T-cell (primary cell): ENCODE measurements around the gene MT1X. TPM values are rescaled to one million over a fixed set of nuclear protein-coding genes. Genes with fewer than 3 reads are reported as not detected.

Source experiments
- ATAC-seq, 4 experiments: fragments of 200-7000 bp in 3 of 4; fragments of 150-1000 bp in 1 of 4; cut with Tn5 transposase; replicated peaks in 1 of 4; 1 replicate in 3 of 4; 2 replicates in 1 of 4; pipeline ENCODE4 v1.10.0; 2021; ENCODE audit warnings: moderate library complexity in 3 of 4, mild to moderate bottlenecking in 2 of 4, moderate number of reproducible peaks in 1 of 4
- CTCF ChIA-PET, 2 donors: fragments of 300-600 bp; sonication (Branson Sonifier 250); formaldehyde crosslinking; loops; one replicate each; lab custom pipeline; 2022; ENCODE audit warnings: antibody characterized with exemption in 2 of 2; lab: Charles Lee
- POLR2A ChIA-PET, 2 donors: fragments of 300-600 bp; sonication (Branson Sonifier 250); formaldehyde crosslinking; loops; one replicate each; lab custom pipeline; 2022; ENCODE audit warnings: antibody characterized with exemption in 2 of 2; lab: Charles Lee
- DNase-seq, 35 experiments: peaks; one replicate each; pipeline versions ENCODE4 v3.0.0 to v3.0.0-alpha.2; 2013 to 2023
- H3K27ac ChIP-seq: one replicate; pipeline ENCODE4 v1.5.1; 2013; ENCODE audit warnings: low read length
- H3K27me3 ChIP-seq, 2 experiments: replicated peaks in 1 of 2; 1 replicate in 1 of 2; 2 replicates in 1 of 2; pipeline versions ENCODE4 v1.6.1 to v1.7.0; 2013; ENCODE audit warnings: low read length in 1 of 2, mixed read lengths in 1 of 2; ENCODE audit not compliant: control insufficient read depth in 2 of 2, insufficient read depth in 2 of 2; ENCODE audit errors: extremely low read depth in 1 of 2
- H3K36me3 ChIP-seq, 2 donors: 1 replicate in 1 of 2; 2 replicates in 1 of 2; pipeline versions ENCODE4 v1.6.1 to v1.7.0; 2013; ENCODE audit warnings: low read length in 1 of 2; ENCODE audit not compliant: control insufficient read depth in 2 of 2, insufficient read depth in 1 of 2; ENCODE audit errors: extremely low read depth in 1 of 2
- H3K4me1 ChIP-seq, 2 experiments: 1 replicate in 1 of 2; 2 replicates in 1 of 2; pipeline versions ENCODE4 v1.6.1 to v1.7.0; 2013; ENCODE audit warnings: low read length in 2 of 2, mixed read lengths in 1 of 2; ENCODE audit not compliant: insufficient read depth in 2 of 2, control insufficient read depth in 1 of 2; ENCODE audit errors: extremely low read depth in 1 of 2
- H3K4me3 ChIP-seq, 2 donors: 1 replicate in 1 of 2; 2 replicates in 1 of 2; pipeline versions ENCODE4 v1.5.1 to v1.7.0; 2013; ENCODE audit warnings: mild to moderate bottlenecking in 2 of 2, low read length in 1 of 2, moderate library complexity in 1 of 2; ENCODE audit not compliant: control insufficient read depth in 1 of 2; ENCODE audit errors: extremely low read depth in 1 of 2
- H3K9me3 ChIP-seq: 2 replicates; pipeline ENCODE4 v1.7.0; 2013
- H3K27ac Mint-ChIP-seq, 2 donors: one replicate each; pipeline ENCODE4 v1.8.0; 2020 to 2021; ENCODE audit warnings: mild to moderate bottlenecking in 2 of 2, mixed read lengths in 2 of 2
- H3K27me3 Mint-ChIP-seq, 2 donors: one replicate each; pipeline ENCODE4 v1.8.0; 2021 to 2022; ENCODE audit warnings: mixed read lengths in 2 of 2
- H3K36me3 Mint-ChIP-seq: one replicate; pipeline ENCODE4 v1.8.0; 2021; ENCODE audit warnings: mixed read lengths
- H3K4me1 Mint-ChIP-seq, 3 donors: one replicate each; pipeline ENCODE4 v1.8.0; 2020 to 2022; ENCODE audit warnings: mixed read lengths in 3 of 3, mild to moderate bottlenecking in 1 of 3
- H3K4me3 Mint-ChIP-seq, 3 donors: one replicate each; pipeline ENCODE4 v1.8.0; 2020 to 2022; ENCODE audit warnings: mild to moderate bottlenecking in 3 of 3, mixed read lengths in 3 of 3, moderate library complexity in 3 of 3
- H3K9me3 Mint-ChIP-seq, 3 donors: one replicate each; pipeline ENCODE4 v1.8.0; 2020 to 2022; ENCODE audit warnings: mixed read lengths in 3 of 3
- WGBS: methylation state at CpG from one replicate; pipeline ENCODE4 v1.1.5; 2013; ENCODE audit warnings: missing lambda C conversion rate; ENCODE audit not compliant: insufficient coverage; 5-methylcytosine and 5-hydroxymethylcytosine counted together
- total RNA-seq, 35 experiments: library from RNA in 6 of 35; stranded (reverse) in 6 of 35; fragments of 120-200 nt in 1 of 35; gene quantifications; one replicate each; pipeline versions ENCODE4 v1.2.1 to v1.2.4 and lab custom pipeline; 2013 to 2026

MT1X gene
- total RNA-seq, 5 donors from 2014 or later (not counting 1 experiment from before 2014, with no cell fraction given), result 18.7 to 30.8 (median 28.8) TPM

- Histone ChIP-seq H3K27me3 (no peaks in the 10 kb centered on the region), H3K9me3 (no peaks in the 10 kb centered on the region), H3K4me3 (peak overlapping the region; percentile 41 to 48), H3K4me1 (peaks cover 14 to 31% of the 10 kb centered on the region in 2 experiments), H3K36me3 (no peaks in the 10 kb centered on the region), H3K27ac (peak overlapping the region; percentile 63)
- 35% methylated on average over 4 of the region's 13 CpGs for WGBS
- Mint-ChIP-seq H3K9me3 (no peaks in the 10 kb centered on the region), H3K36me3 (no peaks in the 10 kb centered on the region), H3K4me1 (peaks cover 36 to 48% (median 43%) of the 10 kb centered on the region in 3 donors), H3K27me3 (no peaks in the 10 kb centered on the region), H3K4me3 (peak overlapping the region; percentile 76 to 95 (median 80)), H3K27ac (peak overlapping the region; percentile 94 to 97)
- ATAC-seq (peak; percentile 93 to 95 (median 95)), DNase-seq (peak in 33 of 35 experiments; percentile 10 to 67 (median 38))
- ChIA-PET POLR2A (interaction anchor here (0.6 to 0.7 kb wide), 2 partner anchors 70 to 312 kb away, joined by 3 read pairs; no protein-coding TSS in a partner anchor), CTCF (interaction anchor here (0.6 to 1.4 kb wide), 6 partner anchors 8 to 213 kb away, joined by 3 to 6 read pairs (median 4); no protein-coding TSS in a partner anchor)
Observed at GRCh38 chr16:56708525-56709442, 26.5 kb downstream of the MT1X start.

GRCh38 chr16:56709443-56710040 is 27.3 kb downstream of the MT1X start:
- Histone ChIP-seq H3K9me3 (no peaks in the 10 kb centered on the region), H3K27me3 (no peaks in the 10 kb centered on the region), H3K27ac (peak overlapping the region; percentile 63), H3K4me1 (peaks cover 14 to 31% of the 10 kb centered on the region in 2 experiments), H3K36me3 (no peaks in the 10 kb centered on the region), H3K4me3 (peak overlapping the region; percentile 41 to 48)
- Mint-ChIP-seq H3K4me1 (peaks cover 36 to 48% (median 43%) of the 10 kb centered on the region in 3 donors), H3K4me3 (peak overlapping the region; percentile 76 to 95 (median 80)), H3K36me3 (no peaks in the 10 kb centered on the region), H3K9me3 (no peaks in the 10 kb centered on the region), H3K27me3 (no peaks in the 10 kb centered on the region), H3K27ac (peak overlapping the region; percentile 94 to 97)
- POLR2A ChIA-PET, result interaction anchor here in 1 of 2 donors (0.7 kb wide), 1 partner anchor 69 kb away, joined by 3 read pairs; no protein-coding TSS in a partner anchor
- ATAC-seq (no peak), DNase-seq (no peak)
- no CpG with 5 or more reads among the region's 4 CpGs for WGBS
- CTCF ChIA-PET, result interaction anchor here in 1 of 2 donors (0.6 kb wide), 2 partner anchors 75 to 212 kb away, joined by 3 to 4 read pairs; no protein-coding TSS in a partner anchor

- H3K9me3 ChIP-seq, result no peaks in the 10 kb centered on the region
- CTCF ChIA-PET, result no interaction called here
- peak overlapping the region; percentile 94 to 97 for H3K27ac Mint-ChIP-seq
- H3K9me3 Mint-ChIP-seq, result no peaks in the 10 kb centered on the region
- peak overlapping the region in 1 of 2 donors; percentile 48 for H3K4me3 ChIP-seq
- peaks cover 36 to 48% (median 43%) of the 10 kb centered on the region in 3 donors for H3K4me1 Mint-ChIP-seq
- POLR2A ChIA-PET, result interaction anchor here in 1 of 2 donors (0.6 kb wide), 1 partner anchor 135 kb away, joined by 3 read pairs; no protein-coding TSS in a partner anchor
- no peaks in the 10 kb centered on the region for H3K36me3 Mint-ChIP-seq
- H3K36me3 ChIP-seq, result no peaks in the 10 kb centered on the region
- H3K4me3 Mint-ChIP-seq, result peak overlapping the region; percentile 18 to 95 (median 76)
- peak overlapping the region; percentile 63 for H3K27ac ChIP-seq
- H3K27me3 ChIP-seq, result no peaks in the 10 kb centered on the region
- no peaks in the 10 kb centered on the region for H3K27me3 Mint-ChIP-seq
- peaks cover 14 to 31% of the 10 kb centered on the region in 2 experiments for H3K4me1 ChIP-seq
- 94% methylated on average over 2 of the region's 3 CpGs for WGBS
- DNase-seq, result no peak
- ATAC-seq, result no peak
Observed at GRCh38 chr16:56710181-56710737, 28.0 kb downstream of the MT1X start.

GRCh38 chr16:56711862-56712261 is 29.6 kb downstream of the MT1X start:
- Histone ChIP-seq H3K36me3 (no peaks in the 10 kb centered on the region), H3K27me3 (no peaks in the 10 kb centered on the region), H3K9me3 (no peaks in the 10 kb centered on the region), H3K27ac (no peak overlapping the region), H3K4me3 (no peak overlapping the region), H3K4me1 (peaks cover 14 to 31% of the 10 kb centered on the region in 2 experiments)
- peak overlapping the region in 1 of 2 donors; percentile 69 for H3K27ac Mint-ChIP-seq
- ChIA-PET CTCF (no interaction called here), POLR2A (no interaction called here)
- peak overlapping the region in 1 of 3 donors; percentile 5 for H3K4me3 Mint-ChIP-seq
- no peaks in the 10 kb centered on the region for H3K27me3 Mint-ChIP-seq
- no CpG with 5 or more reads among the region's 2 CpGs for WGBS
- no peaks in the 10 kb centered on the region for H3K36me3 Mint-ChIP-seq
- DNase-seq (no peak), ATAC-seq (no peak)
- H3K9me3 Mint-ChIP-seq, result no peaks in the 10 kb centered on the region
- H3K4me1 Mint-ChIP-seq, result peaks cover 36 to 48% (median 40%) of the 10 kb centered on the region in 3 donors

- no peaks in the 10 kb centered on the region for H3K9me3 ChIP-seq
- 100% methylated on average over 1 of the region's 2 CpGs for WGBS
- H3K9me3 Mint-ChIP-seq, result no peaks in the 10 kb centered on the region
- DNase-seq (no peak), ATAC-seq (no peak)
- no peak overlapping the region for H3K27ac ChIP-seq
- H3K4me3 Mint-ChIP-seq, result no peak overlapping the region
- no peaks in the 10 kb centered on the region for H3K36me3 ChIP-seq
- no peak overlapping the region for H3K27ac Mint-ChIP-seq
- peaks cover 9 to 19% of the 10 kb centered on the region in 2 experiments for H3K4me1 ChIP-seq
- no peak overlapping the region for H3K4me3 ChIP-seq
- no peaks in the 10 kb centered on the region for H3K36me3 Mint-ChIP-seq
- no peaks in the 10 kb centered on the region for H3K27me3 Mint-ChIP-seq
- peaks cover 23 to 30% (median 27%) of the 10 kb centered on the region in 3 donors for H3K4me1 Mint-ChIP-seq
- ChIA-PET CTCF (interaction anchor here in 1 of 2 donors (0.7 kb wide), 1 partner anchor 49 kb away, joined by 7 read pairs; no protein-coding TSS in a partner anchor), POLR2A (no interaction called here)
- H3K27me3 ChIP-seq, result no peaks in the 10 kb centered on the region
Observed at GRCh38 chr16:56713794-56714193, 31.5 kb downstream of the MT1X start.
